ENCODE measurements around the gene SIL1. TPM values are rescaled to one million over a fixed set of nuclear protein-coding genes. Genes with fewer than 3 reads are reported as not detected.
A peak's percentile ranks its signal among the peaks of the same experiment; 100 is the strongest.

Gene SIL1
- total RNA-seq, 1 donor from 2014 or later = 16.0 TPM

DNA sequence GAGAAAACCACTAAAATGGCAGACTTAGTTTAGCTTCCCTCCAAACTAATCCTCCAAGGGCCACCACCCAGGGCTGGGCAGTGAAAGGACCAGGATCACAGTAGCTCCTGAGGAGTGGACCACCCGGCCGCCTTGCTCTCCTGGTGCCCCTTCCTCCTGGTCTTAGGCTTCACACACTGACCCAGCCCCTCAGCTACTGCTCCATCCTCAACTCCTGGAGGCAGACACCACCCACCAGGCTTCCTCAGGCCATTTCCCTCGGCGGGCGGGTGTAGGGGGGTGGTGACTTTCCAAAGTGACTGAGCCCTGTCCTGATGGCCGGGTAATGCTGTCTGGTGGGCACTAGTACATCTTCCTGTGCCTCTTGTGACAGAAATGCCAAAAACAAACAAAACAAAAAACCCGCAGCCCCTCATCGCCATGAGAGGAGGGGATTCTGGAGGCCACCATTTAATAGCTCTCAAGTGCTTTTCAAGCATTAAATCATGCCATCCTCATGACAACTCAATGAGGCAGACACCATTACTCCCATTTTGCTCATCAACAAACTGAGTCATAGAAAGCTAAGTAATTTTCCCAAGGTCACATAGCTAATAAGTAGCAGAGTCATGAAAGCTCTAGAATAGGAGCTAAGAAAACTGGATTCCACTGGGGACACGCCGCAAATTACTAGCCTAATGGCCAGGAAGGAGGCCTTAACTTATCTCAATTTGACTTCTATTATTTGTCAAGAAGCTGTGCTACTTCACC is 231.8 kb downstream of the SIL1 start:
- H3K9me3 Mint-ChIP-seq = no peaks in the 10 kb centered on the region
- peaks cover 63% of the 10 kb centered on the region for H3K4me1 Mint-ChIP-seq
- no peaks in the 10 kb centered on the region for H3K36me3 Mint-ChIP-seq (ENCODE audit: low read depth)
- H3K27me3 Mint-ChIP-seq (ENCODE audit: low read depth) = peaks cover 21% of the 10 kb centered on the region
- no peak overlapping the region for H3K4me3 Mint-ChIP-seq
- H3K27ac Mint-ChIP-seq (ENCODE audit: unreplicated experiment) = no peak overlapping the region
- TF ChIP-seq, protein P1, sequence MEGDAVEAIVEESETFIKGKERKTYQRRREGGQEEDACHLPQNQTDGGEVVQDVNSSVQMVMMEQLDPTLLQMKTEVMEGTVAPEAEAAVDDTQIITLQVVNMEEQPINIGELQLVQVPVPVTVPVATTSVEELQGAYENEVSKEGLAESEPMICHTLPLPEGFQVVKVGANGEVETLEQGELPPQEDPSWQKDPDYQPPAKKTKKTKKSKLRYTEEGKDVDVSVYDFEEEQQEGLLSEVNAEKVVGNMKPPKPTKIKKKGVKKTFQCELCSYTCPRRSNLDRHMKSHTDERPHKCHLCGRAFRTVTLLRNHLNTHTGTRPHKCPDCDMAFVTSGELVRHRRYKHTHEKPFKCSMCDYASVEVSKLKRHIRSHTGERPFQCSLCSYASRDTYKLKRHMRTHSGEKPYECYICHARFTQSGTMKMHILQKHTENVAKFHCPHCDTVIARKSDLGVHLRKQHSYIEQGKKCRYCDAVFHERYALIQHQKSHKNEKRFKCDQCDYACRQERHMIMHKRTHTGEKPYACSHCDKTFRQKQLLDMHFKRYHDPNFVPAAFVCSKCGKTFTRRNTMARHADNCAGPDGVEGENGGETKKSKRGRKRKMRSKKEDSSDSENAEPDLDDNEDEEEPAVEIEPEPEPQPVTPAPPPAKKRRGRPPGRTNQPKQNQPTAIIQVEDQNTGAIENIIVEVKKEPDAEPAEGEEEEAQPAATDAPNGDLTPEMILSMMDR (conservative IDR thresholded peaks at IDR 0.05) = no peak
- DNase-seq (ENCODE audit: low read depth, low spot score) = no peak

DNA sequence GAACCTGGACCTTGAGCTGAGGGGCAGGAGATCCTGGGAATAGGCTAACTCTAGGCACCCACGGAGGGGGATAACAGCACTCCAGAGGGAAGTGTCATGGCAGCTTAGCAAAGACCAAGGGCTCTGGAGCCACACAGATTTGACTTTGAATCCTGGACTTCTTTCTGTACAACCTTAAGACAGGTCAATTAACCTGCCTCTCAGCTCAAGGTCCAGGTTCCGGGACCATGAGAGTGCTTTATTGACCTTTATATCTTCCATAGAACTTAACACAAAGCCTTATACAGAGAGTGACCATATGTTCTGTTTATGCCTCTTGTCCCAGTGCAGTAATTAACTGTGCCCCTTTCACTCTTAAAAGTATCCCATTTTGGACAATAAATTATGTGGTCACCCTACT is 232.5 kb downstream of the SIL1 start:
- Mint-ChIP-seq H3K36me3 (ENCODE audit: low read depth) (no peaks in the 10 kb centered on the region), H3K27ac (ENCODE audit: unreplicated experiment) (peak overlapping the region; percentile 35), H3K4me1 (peaks cover 71% of the 10 kb centered on the region), H3K27me3 (ENCODE audit: low read depth) (peaks cover 28% of the 10 kb centered on the region), H3K4me3 (no peak overlapping the region), H3K9me3 (no peaks in the 10 kb centered on the region)
- DNase-seq (ENCODE audit: low read depth, low spot score) = no peak
- TF ChIP-seq, protein P1 (conservative IDR thresholded peaks at IDR 0.05) = no peak

DNA sequence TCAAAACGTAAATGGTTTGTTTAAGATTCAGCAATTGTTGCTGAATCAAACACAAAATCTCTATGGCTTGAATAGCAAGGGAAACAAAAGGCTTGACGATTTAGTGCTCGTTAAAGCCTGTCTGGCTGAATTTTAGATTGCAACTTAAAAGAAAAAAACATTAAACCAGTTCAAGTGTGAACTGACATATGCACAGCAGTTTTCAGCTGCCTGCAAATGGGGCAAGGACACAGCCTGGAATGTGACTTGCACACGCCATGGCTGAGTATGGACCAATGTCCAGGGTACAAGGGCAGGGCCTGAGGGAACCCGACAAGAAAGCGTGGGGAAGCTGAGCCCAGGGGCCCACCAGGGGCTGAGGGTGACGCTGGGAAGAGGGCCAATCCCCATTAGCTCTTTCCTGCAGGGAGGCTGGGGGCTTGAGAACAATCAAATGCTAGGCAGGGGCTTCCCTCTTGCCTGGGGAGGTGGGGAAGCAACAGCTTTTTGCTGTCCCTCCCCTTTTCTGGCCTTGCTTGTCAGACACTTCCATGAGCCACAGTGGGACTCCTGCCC is 233.4 kb downstream of the SIL1 start:
- peaks cover 34% of the 10 kb centered on the region for H3K27me3 Mint-ChIP-seq (ENCODE audit: low read depth)
- H3K9me3 Mint-ChIP-seq = no peaks in the 10 kb centered on the region
- H3K4me3 Mint-ChIP-seq = peak overlapping the region; percentile 64
- H3K27ac Mint-ChIP-seq (ENCODE audit: unreplicated experiment) = peak overlapping the region; percentile 90
- H3K36me3 Mint-ChIP-seq (ENCODE audit: low read depth) = no peaks in the 10 kb centered on the region
- DNase-seq (ENCODE audit: low read depth, low spot score) = no peak
- peaks cover 69% of the 10 kb centered on the region for H3K4me1 Mint-ChIP-seq
- TF ChIP-seq, protein P1 (conservative IDR thresholded peaks at IDR 0.05) = no peak

DNA sequence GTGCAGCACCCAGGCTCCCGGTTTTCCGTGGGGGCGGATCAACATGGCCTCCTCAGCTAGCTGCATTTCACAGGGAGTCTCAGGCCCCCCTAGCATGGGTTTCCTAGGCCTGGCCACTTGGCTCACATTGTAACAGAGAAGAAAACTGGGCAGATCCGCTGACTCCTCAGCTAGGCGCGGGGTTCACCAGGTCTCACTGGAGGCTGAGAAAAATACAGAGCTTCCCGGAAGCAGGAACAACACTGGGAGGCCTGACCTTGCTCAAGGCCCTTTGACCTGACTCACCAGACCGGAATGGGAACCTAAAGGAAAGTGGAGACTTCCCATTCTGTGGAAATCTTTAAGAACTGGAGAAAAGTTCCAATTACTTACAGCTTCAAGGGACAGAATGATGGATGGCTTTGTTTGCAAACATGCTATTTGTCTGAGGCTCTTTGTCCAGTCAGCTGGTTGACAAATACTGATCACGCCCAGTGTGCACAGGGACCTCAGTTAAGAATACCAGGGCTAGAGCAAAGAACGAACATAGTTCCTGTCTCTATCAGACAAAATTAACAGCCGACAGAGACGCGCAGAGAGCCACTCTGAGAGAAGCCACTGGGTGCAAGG is 234.3 kb downstream of the SIL1 start:
- Mint-ChIP-seq H3K4me3 (peak overlapping the region; percentile 64), H3K4me1 (peaks cover 69% of the 10 kb centered on the region), H3K27me3 (ENCODE audit: low read depth) (peaks cover 35% of the 10 kb centered on the region), H3K9me3 (no peaks in the 10 kb centered on the region), H3K27ac (ENCODE audit: unreplicated experiment) (peak overlapping the region; percentile 64), H3K36me3 (ENCODE audit: low read depth) (no peaks in the 10 kb centered on the region)
- DNase-seq (ENCODE audit: low read depth, low spot score) = peak; percentile 38
- TF ChIP-seq, protein P1 (conservative IDR thresholded peaks at IDR 0.05) = no peak

DNA sequence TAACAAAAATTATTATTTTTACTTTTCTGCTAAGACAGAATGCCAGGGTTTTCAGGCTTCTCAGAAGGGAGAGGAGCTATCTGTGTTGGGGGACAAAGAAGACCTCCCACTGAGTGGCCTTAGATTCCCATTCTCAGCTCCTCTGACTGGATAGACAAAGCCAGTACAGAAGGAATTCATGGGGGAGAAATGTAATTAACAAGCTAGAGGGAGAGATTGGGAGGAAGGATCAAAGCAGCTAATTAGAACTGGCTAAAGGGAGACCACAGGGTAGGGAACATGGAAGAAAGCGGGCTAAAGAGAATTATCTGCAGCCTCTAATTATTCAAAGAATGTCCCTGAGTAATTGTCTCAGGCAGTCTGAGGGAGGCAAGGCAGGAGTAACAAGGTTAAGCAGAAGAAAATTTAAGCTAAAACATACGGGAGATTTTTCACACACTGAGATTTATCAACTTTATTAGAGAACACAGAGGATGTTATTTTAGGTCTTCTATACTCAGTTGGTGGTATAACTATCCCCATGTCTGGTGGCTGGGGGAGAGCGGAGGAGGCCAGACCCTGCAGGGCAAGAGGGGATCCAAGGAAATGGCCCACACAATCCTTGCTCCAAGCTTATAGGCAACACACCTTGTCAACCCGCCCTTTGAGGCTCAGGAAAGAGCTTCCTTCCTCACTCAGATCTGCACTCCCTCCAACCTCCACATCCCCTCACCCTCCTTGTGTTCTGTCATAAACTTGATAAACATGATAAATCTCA is 235.4 kb downstream of the SIL1 start:
- Mint-ChIP-seq H3K36me3 (ENCODE audit: low read depth) (no peaks in the 10 kb centered on the region), H3K4me3 (no peak overlapping the region), H3K27ac (ENCODE audit: unreplicated experiment) (peak overlapping the region; percentile 53), H3K4me1 (peaks cover 61% of the 10 kb centered on the region), H3K27me3 (ENCODE audit: low read depth) (peaks cover 29% of the 10 kb centered on the region), H3K9me3 (no peaks in the 10 kb centered on the region)
- no peak for DNase-seq (ENCODE audit: low read depth, low spot score)
- TF ChIP-seq, protein P1 (conservative IDR thresholded peaks at IDR 0.05) = no peak

Measured in neural crest cell (in vitro differentiated cells).